HepG2 (cell line): ENCODE results near the gene SH2D3A. TPM values are rescaled to one million over a fixed set of nuclear protein-coding genes. Genes with fewer than 3 reads are reported as not detected.

ENCODE experiments used
- ATF7 ChIP-seq, 2 experiments: fragments of 450-650 bp in 1 of 2; sonication (generic) in 1 of 2; formaldehyde crosslinking in 1 of 2; IDR thresholded peaks; 2 replicates each; pipeline versions ENCODE4 v1.4.0 to v1.6.1; 2016 to 2020; ENCODE audit warnings: antibody characterized with exemption in 1 of 2, mild to moderate bottlenecking in 1 of 2, missing genetic modification reagents in 1 of 2
- BRCA1 ChIP-seq: sonication (generic); formaldehyde crosslinking; IDR thresholded peaks from 2 replicates; pipeline ENCODE4 v1.4.0; 2020; ENCODE audit warnings: missing genetic modification reagents
- JUNB ChIP-seq: sonication (generic); formaldehyde crosslinking; IDR thresholded peaks from 2 replicates; pipeline ENCODE4 v1.8.0; 2022; ENCODE audit warnings: missing genetic modification reagents, mild to moderate bottlenecking, borderline replicate concordance
- MIXL1 ChIP-seq: IDR thresholded peaks from 2 replicates; pipeline ENCODE4 v1.6.1; 2016
- NPAS2 ChIP-seq: sonication (generic); formaldehyde crosslinking; IDR thresholded peaks from 2 replicates; pipeline ENCODE4 v1.8.0; 2022; ENCODE audit warnings: mild to moderate bottlenecking, missing genetic modification reagents, borderline replicate concordance
- NR3C1 ChIP-seq: sonication (generic); formaldehyde crosslinking; IDR thresholded peaks from 2 replicates; pipeline ENCODE4 v1.4.0; 2020; ENCODE audit warnings: missing genetic modification reagents
- PLRG1 ChIP-seq: fragments of 450-650 bp; conservative IDR thresholded peaks from 2 replicates; pipeline ENCODE4 v1.6.1; 2016
- PRPF4 ChIP-seq: fragments of 200-400 bp; formaldehyde crosslinking; IDR thresholded peaks from 2 replicates; pipeline ENCODE4 v1.6.1; 2016; ENCODE audit warnings: low read length, low read depth; ENCODE audit not compliant: poor library complexity, severe bottlenecking
- SNRNP70 ChIP-seq: fragments of 200-400 bp; formaldehyde crosslinking; IDR thresholded peaks from 2 replicates; pipeline ENCODE4 v1.6.1; 2017; ENCODE audit warnings: mild to moderate bottlenecking, low read depth, low read length, moderate library complexity
- SRF ChIP-seq: IDR thresholded peaks from 2 replicates; pipeline ENCODE4 v1.6.1; 2011; ENCODE audit warnings: mild to moderate bottlenecking, low read depth, low read length, moderate library complexity
- STAT5B ChIP-seq: sonication (generic); formaldehyde crosslinking; IDR thresholded peaks from 2 replicates; pipeline ENCODE4 v1.4.0; 2020; ENCODE audit warnings: missing genetic modification reagents
- U2AF1 ChIP-seq: fragments of 200-400 bp; formaldehyde crosslinking; optimal IDR thresholded peaks from 2 replicates; pipeline ENCODE3; 2017; ENCODE audit warnings: mild to moderate bottlenecking, low read depth, low read length
- ZFYVE20 ChIP-seq: sonication (generic); formaldehyde crosslinking; IDR thresholded peaks from 2 replicates; pipeline ENCODE4 v1.8.0; 2023; ENCODE audit warnings: low read depth, mild to moderate bottlenecking, moderate library complexity, missing genetic modification reagents, borderline replicate concordance
- ZNF232 ChIP-seq: sonication (generic); formaldehyde crosslinking; IDR thresholded peaks from 2 replicates; pipeline ENCODE4 v1.4.0; 2020; ENCODE audit warnings: missing genetic modification reagents, borderline replicate concordance
- ZNF775 ChIP-seq: sonication (generic); formaldehyde crosslinking; IDR thresholded peaks from 2 replicates; pipeline ENCODE4 v1.4.0; 2020; ENCODE audit warnings: missing genetic modification reagents, mild to moderate bottlenecking, moderate library complexity, borderline replicate concordance
- ZNF879 ChIP-seq: sonication (generic); formaldehyde crosslinking; IDR thresholded peaks from 2 replicates; pipeline ENCODE4 v1.8.1; 2023; ENCODE audit warnings: missing genetic modification reagents
- polyA plus RNA-seq, 8 experiments: library from polyadenylated mRNA; depleted of rRNA in 3 of 8; stranded (reverse) in 7 of 8; unstranded in 1 of 8; fragments of >200 nt; fragmentation: Illumina TruSeq in 4 of 8; extraction: Trizol in 4 of 8; gene quantifications; 2 replicates each; pipeline versions ENCODE4 v1.2.1 to v1.2.3, GENCODE V29; 2011 to 2016; ENCODE audit warnings: low read depth in 4 of 8, missing spikeins in 1 of 8, mixed read lengths in 1 of 8; ENCODE audit not compliant: insufficient read depth in 1 of 8
- total RNA-seq, 5 experiments: library from RNA; depleted of rRNA; stranded (reverse); fragments of >200 nt; fragmentation: Illumina TruSeq; extraction: Trizol; gene quantifications; 2 replicates each; pipeline ENCODE4 v1.2.3, GENCODE V29; 2016; ENCODE audit warnings: low read depth in 1 of 5
- TF ChIP-seq, protein P1 (sequence below): sonication (generic); formaldehyde crosslinking; IDR thresholded peaks from 2 replicates; pipeline ENCODE4 v1.4.0; 2020; ENCODE audit warnings: missing genetic modification reagents
- TF ChIP-seq, protein P2 (sequence below): sonication (generic); formaldehyde crosslinking; IDR thresholded peaks from 2 replicates; pipeline ENCODE4 v1.4.0; 2020; ENCODE audit warnings: missing genetic modification reagents
- TF ChIP-seq, protein P3 (sequence below): sonication (generic); formaldehyde crosslinking; IDR thresholded peaks from 2 replicates; pipeline ENCODE4 v1.5.0; 2020; ENCODE audit warnings: mild to moderate bottlenecking, missing genetic modification reagents
- TF ChIP-seq, protein P4 (sequence below): sonication (generic); formaldehyde crosslinking; IDR thresholded peaks from 2 replicates; pipeline ENCODE4 v1.4.0; 2020; ENCODE audit warnings: mild to moderate bottlenecking, missing genetic modification reagents
- TF ChIP-seq, protein P5 (sequence below): sonication (generic); formaldehyde crosslinking; IDR thresholded peaks from 2 replicates; pipeline ENCODE4 v1.5.1; 2020; ENCODE audit warnings: mild to moderate bottlenecking, missing genetic modification reagents, borderline replicate concordance

Gene SH2D3A
- total and polyA plus RNA-seq, 2 of the 13 experiments (the other 11 are each of a cell fraction or from before 2014, with no cell fraction given): 1.0 to 2.2 TPM

DNA sequence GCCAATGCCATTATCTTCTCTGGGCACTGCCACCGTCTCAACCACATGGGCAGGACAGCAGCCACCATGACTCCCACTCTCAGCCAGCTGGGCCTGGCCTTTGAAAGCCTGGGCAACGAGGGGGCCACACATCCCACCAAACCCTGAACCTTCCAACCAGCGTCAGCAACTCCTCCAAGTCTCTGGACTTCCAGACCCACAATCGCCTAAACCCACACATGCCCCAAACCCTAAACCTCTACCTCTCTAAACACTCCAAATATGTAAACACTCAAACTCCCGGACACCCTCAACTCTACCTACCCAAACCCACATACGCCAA lies 47.7 kb downstream of the SH2D3A start (continued):
- TF ChIP-seq ATF7 (IDR thresholded peaks at IDR 0.05) (no peak), ATF7 (CRISPR knock-in tag; IDR thresholded peaks at IDR 0.05) (no peak), SRF (no peak), JUNB (CRISPR knock-in tag) (no peak; the same call in 1 of the 2 replicates), ZNF879 (0 out of 2 replicates have a peak, but pooled peaks have one; percentile 41), PRPF4 (no peak), SNRNP70 (no peak), MIXL1 (CRISPR knock-in tag) (no peak), ZFYVE20 (no peak), ZNF232 (CRISPR knock-in tag) (0 out of 2 replicates have a peak, but pooled peaks have one; percentile 26), ZNF775 (no peak), BRCA1 (CRISPR knock-in tag) (0 out of 2 replicates have a peak, but pooled peaks have one; percentile 27), U2AF1 (no peak), NPAS2 (CRISPR knock-in tag) (no peak), PLRG1 (no peak), STAT5B (CRISPR knock-in tag) (no peak), NR3C1 (CRISPR knock-in tag) (no peak)
- TF ChIP-seq, protein P1, sequence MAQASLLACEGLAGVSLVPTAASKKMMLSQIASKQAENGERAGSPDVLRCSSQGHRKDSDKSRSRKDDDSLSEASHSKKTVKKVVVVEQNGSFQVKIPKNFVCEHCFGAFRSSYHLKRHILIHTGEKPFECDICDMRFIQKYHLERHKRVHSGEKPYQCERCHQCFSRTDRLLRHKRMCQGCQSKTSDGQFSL (CRISPR knock-in tag): no peak
- TF ChIP-seq, protein P2, sequence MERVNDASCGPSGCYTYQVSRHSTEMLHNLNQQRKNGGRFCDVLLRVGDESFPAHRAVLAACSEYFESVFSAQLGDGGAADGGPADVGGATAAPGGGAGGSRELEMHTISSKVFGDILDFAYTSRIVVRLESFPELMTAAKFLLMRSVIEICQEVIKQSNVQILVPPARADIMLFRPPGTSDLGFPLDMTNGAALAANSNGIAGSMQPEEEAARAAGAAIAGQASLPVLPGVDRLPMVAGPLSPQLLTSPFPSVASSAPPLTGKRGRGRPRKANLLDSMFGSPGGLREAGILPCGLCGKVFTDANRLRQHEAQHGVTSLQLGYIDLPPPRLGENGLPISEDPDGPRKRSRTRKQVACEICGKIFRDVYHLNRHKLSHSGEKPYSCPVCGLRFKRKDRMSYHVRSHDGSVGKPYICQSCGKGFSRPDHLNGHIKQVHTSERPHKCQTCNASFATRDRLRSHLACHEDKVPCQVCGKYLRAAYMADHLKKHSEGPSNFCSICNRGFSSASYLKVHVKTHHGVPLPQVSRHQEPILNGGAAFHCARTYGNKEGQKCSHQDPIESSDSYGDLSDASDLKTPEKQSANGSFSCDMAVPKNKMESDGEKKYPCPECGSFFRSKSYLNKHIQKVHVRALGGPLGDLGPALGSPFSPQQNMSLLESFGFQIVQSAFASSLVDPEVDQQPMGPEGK: no peak
- TF ChIP-seq, protein P3, sequence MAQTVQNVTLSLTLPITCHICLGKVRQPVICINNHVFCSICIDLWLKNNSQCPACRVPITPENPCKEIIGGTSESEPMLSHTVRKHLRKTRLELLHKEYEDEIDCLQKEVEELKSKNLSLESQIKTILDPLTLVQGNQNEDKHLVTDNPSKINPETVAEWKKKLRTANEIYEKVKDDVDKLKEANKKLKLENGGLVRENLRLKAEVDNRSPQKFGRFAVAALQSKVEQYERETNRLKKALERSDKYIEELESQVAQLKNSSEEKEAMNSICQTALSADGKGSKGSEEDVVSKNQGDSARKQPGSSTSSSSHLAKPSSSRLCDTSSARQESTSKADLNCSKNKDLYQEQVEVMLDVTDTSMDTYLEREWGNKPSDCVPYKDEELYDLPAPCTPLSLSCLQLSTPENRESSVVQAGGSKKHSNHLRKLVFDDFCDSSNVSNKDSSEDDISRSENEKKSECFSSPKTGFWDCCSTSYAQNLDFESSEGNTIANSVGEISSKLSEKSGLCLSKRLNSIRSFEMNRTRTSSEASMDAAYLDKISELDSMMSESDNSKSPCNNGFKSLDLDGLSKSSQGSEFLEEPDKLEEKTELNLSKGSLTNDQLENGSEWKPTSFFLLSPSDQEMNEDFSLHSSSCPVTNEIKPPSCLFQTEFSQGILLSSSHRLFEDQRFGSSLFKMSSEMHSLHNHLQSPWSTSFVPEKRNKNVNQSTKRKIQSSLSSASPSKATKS (CRISPR knock-in tag): no peak
- TF ChIP-seq, protein P4, sequence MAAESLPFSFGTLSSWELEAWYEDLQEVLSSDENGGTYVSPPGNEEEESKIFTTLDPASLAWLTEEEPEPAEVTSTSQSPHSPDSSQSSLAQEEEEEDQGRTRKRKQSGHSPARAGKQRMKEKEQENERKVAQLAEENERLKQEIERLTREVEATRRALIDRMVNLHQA (CRISPR knock-in tag): no peak
- TF ChIP-seq, protein P5, sequence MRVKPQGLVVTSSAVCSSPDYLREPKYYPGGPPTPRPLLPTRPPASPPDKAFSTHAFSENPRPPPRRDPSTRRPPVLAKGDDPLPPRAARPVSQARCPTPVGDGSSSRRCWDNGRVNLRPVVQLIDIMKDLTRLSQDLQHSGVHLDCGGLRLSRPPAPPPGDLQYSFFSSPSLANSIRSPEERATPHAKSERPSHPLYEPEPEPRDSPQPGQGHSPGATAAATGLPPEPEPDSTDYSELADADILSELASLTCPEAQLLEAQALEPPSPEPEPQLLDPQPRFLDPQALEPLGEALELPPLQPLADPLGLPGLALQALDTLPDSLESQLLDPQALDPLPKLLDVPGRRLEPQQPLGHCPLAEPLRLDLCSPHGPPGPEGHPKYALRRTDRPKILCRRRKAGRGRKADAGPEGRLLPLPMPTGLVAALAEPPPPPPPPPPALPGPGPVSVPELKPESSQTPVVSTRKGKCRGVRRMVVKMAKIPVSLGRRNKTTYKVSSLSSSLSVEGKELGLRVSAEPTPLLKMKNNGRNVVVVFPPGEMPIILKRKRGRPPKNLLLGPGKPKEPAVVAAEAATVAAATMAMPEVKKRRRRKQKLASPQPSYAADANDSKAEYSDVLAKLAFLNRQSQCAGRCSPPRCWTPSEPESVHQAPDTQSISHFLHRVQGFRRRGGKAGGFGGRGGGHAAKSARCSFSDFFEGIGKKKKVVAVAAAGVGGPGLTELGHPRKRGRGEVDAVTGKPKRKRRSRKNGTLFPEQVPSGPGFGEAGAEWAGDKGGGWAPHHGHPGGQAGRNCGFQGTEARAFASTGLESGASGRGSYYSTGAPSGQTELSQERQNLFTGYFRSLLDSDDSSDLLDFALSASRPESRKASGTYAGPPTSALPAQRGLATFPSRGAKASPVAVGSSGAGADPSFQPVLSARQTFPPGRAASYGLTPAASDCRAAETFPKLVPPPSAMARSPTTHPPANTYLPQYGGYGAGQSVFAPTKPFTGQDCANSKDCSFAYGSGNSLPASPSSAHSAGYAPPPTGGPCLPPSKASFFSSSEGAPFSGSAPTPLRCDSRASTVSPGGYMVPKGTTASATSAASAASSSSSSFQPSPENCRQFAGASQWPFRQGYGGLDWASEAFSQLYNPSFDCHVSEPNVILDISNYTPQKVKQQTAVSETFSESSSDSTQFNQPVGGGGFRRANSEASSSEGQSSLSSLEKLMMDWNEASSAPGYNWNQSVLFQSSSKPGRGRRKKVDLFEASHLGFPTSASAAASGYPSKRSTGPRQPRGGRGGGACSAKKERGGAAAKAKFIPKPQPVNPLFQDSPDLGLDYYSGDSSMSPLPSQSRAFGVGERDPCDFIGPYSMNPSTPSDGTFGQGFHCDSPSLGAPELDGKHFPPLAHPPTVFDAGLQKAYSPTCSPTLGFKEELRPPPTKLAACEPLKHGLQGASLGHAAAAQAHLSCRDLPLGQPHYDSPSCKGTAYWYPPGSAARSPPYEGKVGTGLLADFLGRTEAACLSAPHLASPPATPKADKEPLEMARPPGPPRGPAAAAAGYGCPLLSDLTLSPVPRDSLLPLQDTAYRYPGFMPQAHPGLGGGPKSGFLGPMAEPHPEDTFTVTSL: no peak
